ENCODE data around the gene KATNA1. TPM values are rescaled to one million over a fixed set of nuclear protein-coding genes. Genes with fewer than 3 reads are reported as not detected.

The KATNA1 gene
- polyA plus RNA-seq, 1 of the 3 experiments (the other 2 are of a cell fraction): 13.2 TPM

GRCh38 chr6:149648148-149649145 lies at the start of gene KATNA1 (continued):
- TF ChIP-seq RFX5 (IDR thresholded peaks at IDR 0.05; ENCODE audit: low read length): no peak
- TF ChIP-seq, protein P1, sequence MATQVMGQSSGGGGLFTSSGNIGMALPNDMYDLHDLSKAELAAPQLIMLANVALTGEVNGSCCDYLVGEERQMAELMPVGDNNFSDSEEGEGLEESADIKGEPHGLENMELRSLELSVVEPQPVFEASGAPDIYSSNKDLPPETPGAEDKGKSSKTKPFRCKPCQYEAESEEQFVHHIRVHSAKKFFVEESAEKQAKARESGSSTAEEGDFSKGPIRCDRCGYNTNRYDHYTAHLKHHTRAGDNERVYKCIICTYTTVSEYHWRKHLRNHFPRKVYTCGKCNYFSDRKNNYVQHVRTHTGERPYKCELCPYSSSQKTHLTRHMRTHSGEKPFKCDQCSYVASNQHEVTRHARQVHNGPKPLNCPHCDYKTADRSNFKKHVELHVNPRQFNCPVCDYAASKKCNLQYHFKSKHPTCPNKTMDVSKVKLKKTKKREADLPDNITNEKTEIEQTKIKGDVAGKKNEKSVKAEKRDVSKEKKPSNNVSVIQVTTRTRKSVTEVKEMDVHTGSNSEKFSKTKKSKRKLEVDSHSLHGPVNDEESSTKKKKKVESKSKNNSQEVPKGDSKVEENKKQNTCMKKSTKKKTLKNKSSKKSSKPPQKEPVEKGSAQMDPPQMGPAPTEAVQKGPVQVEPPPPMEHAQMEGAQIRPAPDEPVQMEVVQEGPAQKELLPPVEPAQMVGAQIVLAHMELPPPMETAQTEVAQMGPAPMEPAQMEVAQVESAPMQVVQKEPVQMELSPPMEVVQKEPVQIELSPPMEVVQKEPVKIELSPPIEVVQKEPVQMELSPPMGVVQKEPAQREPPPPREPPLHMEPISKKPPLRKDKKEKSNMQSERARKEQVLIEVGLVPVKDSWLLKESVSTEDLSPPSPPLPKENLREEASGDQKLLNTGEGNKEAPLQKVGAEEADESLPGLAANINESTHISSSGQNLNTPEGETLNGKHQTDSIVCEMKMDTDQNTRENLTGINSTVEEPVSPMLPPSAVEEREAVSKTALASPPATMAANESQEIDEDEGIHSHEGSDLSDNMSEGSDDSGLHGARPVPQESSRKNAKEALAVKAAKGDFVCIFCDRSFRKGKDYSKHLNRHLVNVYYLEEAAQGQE (IDR thresholded peaks at IDR 0.05; ENCODE audit: low read depth, low read length): no peak
- peak; percentile 71 for TF ChIP-seq NRF1 (IDR thresholded peaks at IDR 0.05; ENCODE audit: low read depth, low read length)
- peak; percentile 35; the same call in 1 of the 2 replicates for TF ChIP-seq ELF1 (IDR thresholded peaks at IDR 0.05)
- TF ChIP-seq MXI1 (IDR thresholded peaks at IDR 0.05; ENCODE audit: low read depth, low read length): peak; percentile 93
- TF ChIP-seq ZBTB33 (IDR thresholded peaks at IDR 0.05; ENCODE audit: borderline replicate concordance, low read depth): no peak

- peaks cover 4% of the 10 kb centered on the region for H3F3A ChIP-seq (replicated peaks; ENCODE audit: insufficient read depth)
- WGBS (ENCODE audit: low lambda C conversion rate): 100% methylated on average over 2 of the region's 2 CpGs
- H2AFZ ChIP-seq (ENCODE audit: low read depth): no peak overlapping the region
- H3K27ac ChIP-seq (ENCODE audit: low read depth in 2 of 2, low read length in 1 of 2): no peak overlapping the region
- no peak overlapping the region for H3K9ac ChIP-seq
- peaks cover 21% of the 10 kb centered on the region for H4K20me1 ChIP-seq (ENCODE audit: insufficient read depth)
- POLR2A ChIA-PET: no interaction called here
- H3K36me3 ChIP-seq (replicated peaks in 1 of 2; ENCODE audit: control insufficient read depth in 1 of 2, insufficient read depth in 2 of 2, low read length in 1 of 2): peaks cover 15 to 41% of the 10 kb centered on the region in 2 experiments
- H3K27me3 ChIP-seq (ENCODE audit: insufficient read depth): no peaks in the 10 kb centered on the region
- no peaks in the 10 kb centered on the region for H3K9me2 ChIP-seq
- H3K9me3 ChIP-seq: no peaks in the 10 kb centered on the region
- no peaks in the 10 kb centered on the region for H3K4me1 ChIP-seq (ENCODE audit: control insufficient read depth in 1 of 2, insufficient read depth in 2 of 2, low read depth in 1 of 2, low read length in 1 of 2)
- CTCF ChIA-PET: no interaction called here
- peaks cover 100% of the 10 kb centered on the region for H3K79me2 ChIP-seq (ENCODE audit: insufficient read depth)
- no peak overlapping the region for H3K4me2 ChIP-seq
- DNase-seq: no peak
- H3K4me3 ChIP-seq (ENCODE audit: low read depth in 2 of 2, low read length in 1 of 2): no peak overlapping the region
- TF ChIP-seq RFX5 (IDR thresholded peaks at IDR 0.05; ENCODE audit: low read length): no peak
- TF ChIP-seq, protein P2, sequence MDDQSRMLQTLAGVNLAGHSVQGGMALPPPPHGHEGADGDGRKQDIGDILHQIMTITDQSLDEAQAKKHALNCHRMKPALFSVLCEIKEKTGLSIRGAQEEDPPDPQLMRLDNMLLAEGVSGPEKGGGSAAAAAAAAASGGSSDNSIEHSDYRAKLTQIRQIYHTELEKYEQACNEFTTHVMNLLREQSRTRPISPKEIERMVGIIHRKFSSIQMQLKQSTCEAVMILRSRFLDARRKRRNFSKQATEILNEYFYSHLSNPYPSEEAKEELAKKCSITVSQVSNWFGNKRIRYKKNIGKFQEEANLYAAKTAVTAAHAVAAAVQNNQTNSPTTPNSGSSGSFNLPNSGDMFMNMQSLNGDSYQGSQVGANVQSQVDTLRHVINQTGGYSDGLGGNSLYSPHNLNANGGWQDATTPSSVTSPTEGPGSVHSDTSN (IDR thresholded peaks at IDR 0.05): no peak
- TF ChIP-seq TEAD4 (IDR thresholded peaks at IDR 0.05; ENCODE audit: borderline replicate concordance, insufficient read depth): no peak
- no peak for TF ChIP-seq GATA2 (CRISPR knock-in tag; IDR thresholded peaks at IDR 0.05)
- TF ChIP-seq SMC3 (IDR thresholded peaks at IDR 0.05; ENCODE audit: low read depth, low read length): no peak
- no peak for TF ChIP-seq ZBTB33 (IDR thresholded peaks at IDR 0.05; ENCODE audit: borderline replicate concordance, low read depth)
- TF ChIP-seq, protein P3, sequence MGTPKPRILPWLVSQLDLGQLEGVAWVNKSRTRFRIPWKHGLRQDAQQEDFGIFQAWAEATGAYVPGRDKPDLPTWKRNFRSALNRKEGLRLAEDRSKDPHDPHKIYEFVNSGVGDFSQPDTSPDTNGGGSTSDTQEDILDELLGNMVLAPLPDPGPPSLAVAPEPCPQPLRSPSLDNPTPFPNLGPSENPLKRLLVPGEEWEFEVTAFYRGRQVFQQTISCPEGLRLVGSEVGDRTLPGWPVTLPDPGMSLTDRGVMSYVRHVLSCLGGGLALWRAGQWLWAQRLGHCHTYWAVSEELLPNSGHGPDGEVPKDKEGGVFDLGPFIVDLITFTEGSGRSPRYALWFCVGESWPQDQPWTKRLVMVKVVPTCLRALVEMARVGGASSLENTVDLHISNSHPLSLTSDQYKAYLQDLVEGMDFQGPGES (IDR thresholded peaks at IDR 0.05; ENCODE audit: low read depth, low read length): no peak
- no peak for TF ChIP-seq SIN3A (IDR thresholded peaks at IDR 0.05; ENCODE audit: borderline replicate concordance, low read depth, low read length)
- no peak for TF ChIP-seq RAD21 (IDR thresholded peaks at IDR 0.05; ENCODE audit: low read length)
- no peak for TF ChIP-seq CHD2 (IDR thresholded peaks at IDR 0.05; ENCODE audit: low read length, partially characterized antibody)
- no peak for TF ChIP-seq EP300 (IDR thresholded peaks at IDR 0.05; ENCODE audit: borderline replicate concordance in 1 of 2, low read depth in 1 of 2, low read length in 1 of 2)
- no peak for TF ChIP-seq ELF1 (IDR thresholded peaks at IDR 0.05)
- TF ChIP-seq NFIC (IDR thresholded peaks at IDR 0.05; ENCODE audit: borderline replicate concordance): no peak
Measured at GRCh38 chr6:149698175-149698574, 49.7 kb upstream of the KATNA1 start.
